GM23338 (cell line): Measurements from ENCODE around the gene FOXL1. TPM values are rescaled to one million over a fixed set of nuclear protein-coding genes. Genes with fewer than 3 reads are reported as not detected.
A peak's percentile ranks its signal among the peaks of the same experiment; 100 is the strongest.

Experiments
- ATAC-seq: fragments of 200-7000 bp; cut with Tn5 transposase; 3 replicates; pipeline ENCODE4 v1.9.1; 2020
- DNase-seq: peaks from one replicate; pipeline ENCODE4 v3.0.0-alpha.2; 2015; ENCODE audit warnings: low spot score
- H2AFZ ChIP-seq: fragments of 200-600 bp; sonication (generic); 2 replicates; pipeline ENCODE4 v1.8.0; 2016; ENCODE audit warnings: antibody characterized with exemption, mild to moderate bottlenecking, moderate library complexity
- H3F3A ChIP-seq: fragments of 200-600 bp; sonication (generic); replicated peaks from 2 replicates; pipeline ENCODE4 v1.8.0; 2017; ENCODE audit warnings: antibody characterized with exemption, mixed run types, low read depth
- H3K27ac ChIP-seq: fragments of 200-600 bp; sonication (generic); 2 replicates; pipeline ENCODE4 v1.6.1; 2016; ENCODE audit warnings: low read depth
- H3K27me3 ChIP-seq: fragments of 200-600 bp; sonication (generic); 2 replicates; pipeline ENCODE4 v1.8.0; 2016; ENCODE audit warnings: mild to moderate bottlenecking, mixed run types, moderate library complexity; ENCODE audit not compliant: insufficient read depth
- H3K36me3 ChIP-seq: fragments of 200-600 bp; sonication (generic); 2 replicates; pipeline ENCODE4 v1.8.0; 2016; ENCODE audit warnings: mild to moderate bottlenecking; ENCODE audit not compliant: insufficient read depth
- H3K4me1 ChIP-seq: fragments of 200-600 bp; sonication (generic); 2 replicates; pipeline ENCODE4 v1.8.0; 2016; ENCODE audit warnings: mild to moderate bottlenecking, moderate library complexity; ENCODE audit not compliant: insufficient read depth
- H3K4me2 ChIP-seq: fragments of 200-600 bp; sonication (generic); 2 replicates; pipeline ENCODE4 v1.7.1; 2017; ENCODE audit warnings: mixed run types
- H3K4me3 ChIP-seq: fragments of 200-600 bp; sonication (generic); 2 replicates; pipeline ENCODE4 v1.6.1; 2016; ENCODE audit warnings: mixed run types
- H3K79me2 ChIP-seq: fragments of 200-600 bp; sonication (generic); replicated peaks from 2 replicates; pipeline ENCODE4 v1.8.0; 2017; ENCODE audit warnings: mild to moderate bottlenecking; ENCODE audit not compliant: insufficient read depth
- H3K9me2 ChIP-seq: fragments of 200-600 bp; sonication (generic); 2 replicates; pipeline ENCODE4 v1.8.0; 2017; ENCODE audit not compliant: insufficient read depth
- H4K20me1 ChIP-seq: fragments of 200-600 bp; sonication (generic); replicated peaks from 2 replicates; pipeline ENCODE4 v1.8.0; 2017; ENCODE audit warnings: mild to moderate bottlenecking; ENCODE audit not compliant: insufficient read depth
- H3K27ac Mint-ChIP-seq: 2 replicates; pipeline ENCODE4 v1.8.0; 2020; ENCODE audit warnings: inconsistent platforms, mild to moderate bottlenecking, moderate library complexity, mixed read lengths
- H3K27me3 Mint-ChIP-seq: 3 replicates; pipeline ENCODE4 v1.8.0; 2022; ENCODE audit warnings: low read depth, mild to moderate bottlenecking, moderate library complexity, mixed read lengths, inconsistent platforms; ENCODE audit not compliant: insufficient read depth, poor library complexity
- H3K36me3 Mint-ChIP-seq: 3 replicates; pipeline ENCODE4 v1.8.0; 2021; ENCODE audit warnings: low read depth, mild to moderate bottlenecking, inconsistent platforms, moderate library complexity, mixed read lengths
- H3K4me1 Mint-ChIP-seq: 3 replicates; pipeline ENCODE4 v1.8.0; 2020; ENCODE audit warnings: mild to moderate bottlenecking, inconsistent platforms, mixed read lengths
- H3K4me3 Mint-ChIP-seq: 3 replicates; pipeline ENCODE4 v1.8.0; 2021; ENCODE audit warnings: moderate library complexity, mild to moderate bottlenecking, inconsistent platforms, mixed read lengths
- H3K9me3 Mint-ChIP-seq: 3 replicates; pipeline ENCODE4 v1.8.0; 2020; ENCODE audit warnings: moderate library complexity, mild to moderate bottlenecking, inconsistent platforms, mixed read lengths
- ETS1 ChIP-seq: IDR thresholded peaks from 2 replicates; pipeline ENCODE4 v1.6.1; 2016; ENCODE audit warnings: antibody characterized with exemption
- EZH2 ChIP-seq: fragments of 200-600 bp; sonication (generic); IDR thresholded peaks from one replicate; pipeline ENCODE4 v1.8.0; 2017; ENCODE audit warnings: antibody characterized with exemption, mild to moderate bottlenecking, low read depth; ENCODE audit not compliant: unreplicated experiment
- EZH2phosphoT487 ChIP-seq: fragments of 200-600 bp; sonication (generic); IDR thresholded peaks from one replicate; pipeline ENCODE4 v1.8.1; 2018; ENCODE audit warnings: antibody characterized with exemption; ENCODE audit not compliant: unreplicated experiment
- POLR2AphosphoS5 ChIP-seq: IDR thresholded peaks from 2 replicates; pipeline ENCODE4 v1.6.1; 2016; ENCODE audit warnings: antibody characterized with exemption, low read depth
- ZNF331 ChIP-seq: fragments of 250-450 bp; sonication (Bioruptor Pico); IDR thresholded peaks from 2 replicates; pipeline ENCODE4 v1.5.0; 2020; ENCODE audit warnings: low read depth, mild to moderate bottlenecking, moderate library complexity
- polyA plus RNA-seq: library from polyadenylated mRNA; unstranded; fragments of >200 nt; fragmentation: Nextera tagmentation; extraction: Ambion mirVana; gene quantifications from 2 replicates; pipeline ENCODE4 v1.2.1, GENCODE V29; 2016
- total RNA-seq: library from RNA; depleted of rRNA; stranded (reverse); fragments of >200 nt; shearing (Covaris generic); gene quantifications from 2 replicates; pipeline ENCODE4 v1.2.3, GENCODE V29; 2014
- TF ChIP-seq, protein P1 (sequence below): fragments of 250-450 bp; sonication (Bioruptor Pico); IDR thresholded peaks from 2 replicates; pipeline ENCODE4 v1.5.0; 2020; ENCODE audit warnings: mild to moderate bottlenecking, moderate library complexity

Gene FOXL1
- total and polyA plus RNA-seq, 2 experiments from 2014 or later, result 0.31 TPM; not detected in 1

GRCh38 chr16:86577314-86577971 lies 906 bp upstream of the FOXL1 start (continued):
- TF ChIP-seq, protein P1, sequence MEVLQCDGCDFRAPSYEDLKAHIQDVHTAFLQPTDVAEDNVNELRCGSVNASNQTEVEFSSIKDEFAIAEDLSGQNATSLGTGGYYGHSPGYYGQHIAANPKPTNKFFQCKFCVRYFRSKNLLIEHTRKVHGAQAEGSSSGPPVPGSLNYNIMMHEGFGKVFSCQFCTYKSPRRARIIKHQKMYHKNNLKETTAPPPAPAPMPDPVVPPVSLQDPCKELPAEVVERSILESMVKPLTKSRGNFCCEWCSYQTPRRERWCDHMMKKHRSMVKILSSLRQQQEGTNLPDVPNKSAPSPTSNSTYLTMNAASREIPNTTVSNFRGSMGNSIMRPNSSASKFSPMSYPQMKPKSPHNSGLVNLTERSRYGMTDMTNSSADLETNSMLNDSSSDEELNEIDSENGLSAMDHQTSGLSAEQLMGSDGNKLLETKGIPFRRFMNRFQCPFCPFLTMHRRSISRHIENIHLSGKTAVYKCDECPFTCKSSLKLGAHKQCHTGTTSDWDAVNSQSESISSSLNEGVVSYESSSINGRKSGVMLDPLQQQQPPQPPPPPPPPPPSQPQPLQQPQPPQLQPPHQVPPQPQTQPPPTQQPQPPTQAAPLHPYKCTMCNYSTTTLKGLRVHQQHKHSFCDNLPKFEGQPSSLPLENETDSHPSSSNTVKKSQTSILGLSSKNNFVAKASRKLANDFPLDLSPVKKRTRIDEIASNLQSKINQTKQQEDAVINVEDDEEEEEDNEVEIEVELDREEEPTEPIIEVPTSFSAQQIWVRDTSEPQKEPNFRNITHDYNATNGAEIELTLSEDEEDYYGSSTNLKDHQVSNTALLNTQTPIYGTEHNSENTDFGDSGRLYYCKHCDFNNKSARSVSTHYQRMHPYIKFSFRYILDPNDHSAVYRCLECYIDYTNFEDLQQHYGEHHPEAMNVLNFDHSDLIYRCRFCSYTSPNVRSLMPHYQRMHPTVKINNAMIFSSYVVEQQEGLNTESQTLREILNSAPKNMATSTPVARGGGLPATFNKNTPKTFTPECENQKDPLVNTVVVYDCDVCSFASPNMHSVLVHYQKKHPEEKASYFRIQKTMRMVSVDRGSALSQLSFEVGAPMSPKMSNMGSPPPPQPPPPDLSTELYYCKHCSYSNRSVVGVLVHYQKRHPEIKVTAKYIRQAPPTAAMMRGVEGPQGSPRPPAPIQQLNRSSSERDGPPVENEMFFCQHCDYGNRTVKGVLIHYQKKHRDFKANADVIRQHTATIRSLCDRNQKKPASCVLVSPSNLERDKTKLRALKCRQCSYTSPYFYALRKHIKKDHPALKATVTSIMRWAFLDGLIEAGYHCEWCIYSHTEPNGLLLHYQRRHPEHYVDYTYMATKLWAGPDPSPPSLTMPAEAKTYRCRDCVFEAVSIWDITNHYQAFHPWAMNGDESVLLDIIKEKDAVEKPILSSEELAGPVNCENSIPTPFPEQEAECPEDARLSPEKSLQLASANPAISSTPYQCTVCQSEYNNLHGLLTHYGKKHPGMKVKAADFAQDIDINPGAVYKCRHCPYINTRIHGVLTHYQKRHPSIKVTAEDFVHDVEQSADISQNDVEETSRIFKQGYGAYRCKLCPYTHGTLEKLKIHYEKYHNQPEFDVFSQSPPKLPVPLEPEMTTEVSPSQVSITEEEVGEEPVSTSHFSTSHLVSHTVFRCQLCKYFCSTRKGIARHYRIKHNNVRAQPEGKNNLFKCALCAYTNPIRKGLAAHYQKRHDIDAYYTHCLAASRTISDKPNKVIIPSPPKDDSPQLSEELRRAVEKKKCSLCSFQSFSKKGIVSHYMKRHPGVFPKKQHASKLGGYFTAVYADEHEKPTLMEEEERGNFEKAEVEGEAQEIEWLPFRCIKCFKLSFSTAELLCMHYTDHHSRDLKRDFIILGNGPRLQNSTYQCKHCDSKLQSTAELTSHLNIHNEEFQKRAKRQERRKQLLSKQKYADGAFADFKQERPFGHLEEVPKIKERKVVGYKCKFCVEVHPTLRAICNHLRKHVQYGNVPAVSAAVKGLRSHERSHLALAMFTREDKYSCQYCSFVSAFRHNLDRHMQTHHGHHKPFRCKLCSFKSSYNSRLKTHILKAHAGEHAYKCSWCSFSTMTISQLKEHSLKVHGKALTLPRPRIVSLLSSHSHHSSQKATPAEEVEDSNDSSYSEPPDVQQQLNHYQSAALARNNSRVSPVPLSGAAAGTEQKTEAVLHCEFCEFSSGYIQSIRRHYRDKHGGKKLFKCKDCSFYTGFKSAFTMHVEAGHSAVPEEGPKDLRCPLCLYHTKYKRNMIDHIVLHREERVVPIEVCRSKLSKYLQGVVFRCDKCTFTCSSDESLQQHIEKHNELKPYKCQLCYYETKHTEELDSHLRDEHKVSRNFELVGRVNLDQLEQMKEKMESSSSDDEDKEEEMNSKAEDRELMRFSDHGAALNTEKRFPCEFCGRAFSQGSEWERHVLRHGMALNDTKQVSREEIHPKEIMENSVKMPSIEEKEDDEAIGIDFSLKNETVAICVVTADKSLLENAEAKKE (CRISPR knock-in tag), result no peak
- TF ChIP-seq ZNF331 (CRISPR knock-in tag), result no peak

GRCh38 chr16:86578611-86579267 lies 390 bp downstream of the FOXL1 start:
- H3K4me3 ChIP-seq, result peak overlapping the region; percentile 75
- H3K4me3 Mint-ChIP-seq, result peak overlapping the region; percentile 85
- peak; percentile 55 for DNase-seq
- no peaks in the 10 kb centered on the region; the same call in 2 of the 3 replicates for H3K9me3 Mint-ChIP-seq
- TF ChIP-seq EZH2 (peak; percentile 88), POLR2AphosphoS5 (no peak), EZH2phosphoT487 (peak; percentile 55), ETS1 (no peak)
- peak overlapping the region; percentile 93 for H3K4me2 ChIP-seq
- no peaks in the 10 kb centered on the region for H3K9me2 ChIP-seq
- no peak overlapping the region for H3K27ac Mint-ChIP-seq
- peaks cover 14% of the 10 kb centered on the region; the same call in 1 of the 2 replicates for H4K20me1 ChIP-seq
- peaks cover 79% of the 10 kb centered on the region for H3K27me3 Mint-ChIP-seq
- peaks cover 7% of the 10 kb centered on the region for H3F3A ChIP-seq
- H3K79me2 ChIP-seq, result no peaks in the 10 kb centered on the region
- H3K36me3 ChIP-seq, result no peaks in the 10 kb centered on the region
- no peak overlapping the region for H3K27ac ChIP-seq
- H3K36me3 Mint-ChIP-seq, result no peaks in the 10 kb centered on the region; the same call in 2 of the 3 replicates
- peaks cover 35% of the 10 kb centered on the region for H3K4me1 ChIP-seq
- H3K4me1 Mint-ChIP-seq, result peaks cover 48% of the 10 kb centered on the region
- H2AFZ ChIP-seq, result peak overlapping the region; percentile 90; the same call in 1 of the 2 replicates
- ATAC-seq, result peak; percentile 17
- peaks cover 97% of the 10 kb centered on the region for H3K27me3 ChIP-seq
